SU-DHL-6 (cell line): ENCODE results near the gene RHBDL2.

ENCODE experiments used
- H2AFZ ChIP-seq: fragments of 200-600 bp; sonication (generic); 2 replicates; pipeline ENCODE4 v1.6.1; 2014; ENCODE audit warnings: low read depth, mild to moderate bottlenecking, moderate library complexity, mixed read lengths, antibody characterized with exemption, low read length; ENCODE audit not compliant: severe bottlenecking
- H3F3A ChIP-seq: fragments of 200-600 bp; shearing (Covaris generic); 2 replicates; pipeline ENCODE4 v1.6.0; 2016; ENCODE audit warnings: antibody characterized with exemption, mild to moderate bottlenecking; ENCODE audit not compliant: insufficient read depth
- H3K27ac ChIP-seq: fragments of 200-600 bp; sonication (generic); 2 replicates; pipeline ENCODE4 v1.5.1; 2016; ENCODE audit warnings: low read depth, mild to moderate bottlenecking, low read length, moderate library complexity, mixed read lengths
- H3K27me3 ChIP-seq: fragments of 200-600 bp; sonication (generic), shearing (Covaris generic); 2 replicates; pipeline ENCODE4 v1.6.0; 2014; ENCODE audit warnings: mild to moderate bottlenecking, low read length
- H3K36me3 ChIP-seq: fragments of 200-600 bp; sonication (generic); 2 replicates; pipeline ENCODE4 v1.6.1; 2014; ENCODE audit warnings: mild to moderate bottlenecking, low read length, mixed read lengths
- H3K4me2 ChIP-seq: fragments of 300-600, 200-600 bp; shearing (Covaris generic), sonication (generic); 2 replicates; pipeline ENCODE4 v1.6.0; 2014; ENCODE audit warnings: low read length, low read depth, mild to moderate bottlenecking; ENCODE audit not compliant: poor library complexity, severe bottlenecking
- H3K4me3 ChIP-seq: fragments of 200-600 bp; sonication (generic); 2 replicates; pipeline ENCODE4 v1.5.1; 2014; ENCODE audit warnings: antibody characterized with exemption, low read length, mild to moderate bottlenecking, mixed read lengths; ENCODE audit not compliant: insufficient read depth, poor library complexity, severe bottlenecking
- H3K79me2 ChIP-seq: fragments of 200-600 bp; sonication (generic); 2 replicates; pipeline ENCODE4 v1.6.1; 2014; ENCODE audit warnings: mild to moderate bottlenecking, low read length, moderate library complexity; ENCODE audit not compliant: insufficient read depth
- H3K9ac ChIP-seq: fragments of 200-600 bp; sonication (generic); 2 replicates; pipeline ENCODE4 v1.7.0; 2014; ENCODE audit warnings: mild to moderate bottlenecking, low read length
- H3K9me2 ChIP-seq: fragments of 200-600 bp; sonication (generic); replicated peaks from 2 replicates; pipeline ENCODE4 v1.6.1; 2014; ENCODE audit warnings: low read length; ENCODE audit not compliant: insufficient read depth
- H3K9me3 ChIP-seq: fragments of 200-600 bp; sonication (generic); 2 replicates; pipeline ENCODE4 v1.6.1; 2014; ENCODE audit warnings: low read length, mixed read lengths; ENCODE audit not compliant: insufficient read depth
- H4K20me1 ChIP-seq: fragments of 200-600 bp; sonication (generic); 2 replicates; pipeline ENCODE4 v1.6.1; 2014; ENCODE audit warnings: low read depth, mild to moderate bottlenecking, antibody characterized with exemption, low read length, moderate library complexity, mixed read lengths
- EZH2phosphoT487 ChIP-seq: fragments of 200-600 bp; sonication (generic), shearing (Covaris generic); conservative IDR thresholded peaks from 2 replicates; pipeline ENCODE4 v1.6.1; 2018; ENCODE audit warnings: mild to moderate bottlenecking, antibody characterized with exemption, low read length, moderate library complexity, mixed read lengths
- TF ChIP-seq, protein P1 (sequence below): fragments of 200-600 bp; sonication (generic); IDR thresholded peaks from one replicate; pipeline ENCODE4 v1.5.1; 2017; ENCODE audit warnings: antibody characterized with exemption, mild to moderate bottlenecking, low read length, moderate library complexity; ENCODE audit not compliant: insufficient read depth, poor library complexity, severe bottlenecking

The RHBDL2 gene

DNA sequence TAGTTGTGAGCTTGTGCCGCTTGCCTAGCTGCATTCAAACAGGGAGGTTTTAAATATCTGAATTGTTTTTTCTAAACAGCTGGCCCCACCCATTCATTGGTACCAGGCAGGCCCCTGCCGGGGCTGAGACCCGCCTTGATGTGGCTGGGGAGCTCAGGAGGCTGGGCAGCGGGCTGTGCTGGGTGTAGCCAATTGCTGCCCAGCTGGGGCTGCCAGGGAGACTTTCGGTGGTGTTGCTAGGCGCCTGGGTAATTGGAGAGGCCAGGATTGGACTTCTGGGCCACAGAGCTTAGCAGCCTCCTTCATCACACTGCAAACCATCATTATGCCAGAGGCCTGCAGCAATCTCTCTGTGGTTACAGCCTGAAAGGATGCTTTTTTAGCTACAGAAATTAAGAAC, 12.2 kb downstream of the RHBDL2 start:
- Histone ChIP-seq H4K20me1 (no peaks in the 10 kb centered on the region), H3K36me3 (no peaks in the 10 kb centered on the region), H3F3A (no peaks in the 10 kb centered on the region), H3K4me3 (no peak overlapping the region), H3K27ac (no peak overlapping the region), H2AFZ (no peak overlapping the region), H3K9me3 (no peaks in the 10 kb centered on the region), H3K27me3 (no peaks in the 10 kb centered on the region), H3K79me2 (no peaks in the 10 kb centered on the region), H3K9ac (no peak overlapping the region), H3K4me2 (no peak overlapping the region), H3K9me2 (no peaks in the 10 kb centered on the region)
- no peak for TF ChIP-seq EZH2phosphoT487
- TF ChIP-seq, protein P1, sequence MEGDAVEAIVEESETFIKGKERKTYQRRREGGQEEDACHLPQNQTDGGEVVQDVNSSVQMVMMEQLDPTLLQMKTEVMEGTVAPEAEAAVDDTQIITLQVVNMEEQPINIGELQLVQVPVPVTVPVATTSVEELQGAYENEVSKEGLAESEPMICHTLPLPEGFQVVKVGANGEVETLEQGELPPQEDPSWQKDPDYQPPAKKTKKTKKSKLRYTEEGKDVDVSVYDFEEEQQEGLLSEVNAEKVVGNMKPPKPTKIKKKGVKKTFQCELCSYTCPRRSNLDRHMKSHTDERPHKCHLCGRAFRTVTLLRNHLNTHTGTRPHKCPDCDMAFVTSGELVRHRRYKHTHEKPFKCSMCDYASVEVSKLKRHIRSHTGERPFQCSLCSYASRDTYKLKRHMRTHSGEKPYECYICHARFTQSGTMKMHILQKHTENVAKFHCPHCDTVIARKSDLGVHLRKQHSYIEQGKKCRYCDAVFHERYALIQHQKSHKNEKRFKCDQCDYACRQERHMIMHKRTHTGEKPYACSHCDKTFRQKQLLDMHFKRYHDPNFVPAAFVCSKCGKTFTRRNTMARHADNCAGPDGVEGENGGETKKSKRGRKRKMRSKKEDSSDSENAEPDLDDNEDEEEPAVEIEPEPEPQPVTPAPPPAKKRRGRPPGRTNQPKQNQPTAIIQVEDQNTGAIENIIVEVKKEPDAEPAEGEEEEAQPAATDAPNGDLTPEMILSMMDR = no peak

DNA sequence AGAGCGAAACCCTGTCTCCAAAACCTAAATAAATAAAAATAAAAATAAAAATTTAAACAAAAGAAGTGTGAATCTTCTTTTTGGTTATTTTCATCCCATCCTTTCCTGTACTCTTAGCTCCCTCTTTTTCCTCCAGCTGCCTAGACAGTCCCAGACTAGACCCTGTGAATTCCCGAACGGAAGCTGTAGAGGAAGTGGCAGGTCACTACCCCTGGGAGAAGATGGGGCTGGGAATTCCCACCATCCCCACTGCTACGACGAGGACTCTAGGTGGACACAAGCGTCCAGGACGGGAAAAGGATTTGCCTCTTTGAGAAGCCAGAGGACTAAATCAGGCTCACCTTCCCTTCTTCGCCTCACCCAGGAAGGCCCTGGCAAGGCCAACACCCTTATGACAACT, 12.6 kb downstream of the RHBDL2 start:
- Histone ChIP-seq H3K4me3 (no peak overlapping the region), H3K9ac (no peak overlapping the region), H3K27me3 (no peaks in the 10 kb centered on the region), H3K9me3 (no peaks in the 10 kb centered on the region), H2AFZ (no peak overlapping the region), H3K36me3 (no peaks in the 10 kb centered on the region), H3K9me2 (no peaks in the 10 kb centered on the region), H3F3A (no peaks in the 10 kb centered on the region), H3K27ac (no peak overlapping the region), H3K79me2 (no peaks in the 10 kb centered on the region), H3K4me2 (no peak overlapping the region), H4K20me1 (no peaks in the 10 kb centered on the region)
- no peak for TF ChIP-seq EZH2phosphoT487
- TF ChIP-seq, protein P1 = no peak

GRCh38 chr1:38926091-38926490, 15.5 kb downstream of the RHBDL2 start:
- no peak overlapping the region for H3K27ac ChIP-seq
- no peaks in the 10 kb centered on the region for H4K20me1 ChIP-seq
- H3K9me2 ChIP-seq = no peaks in the 10 kb centered on the region
- no peak overlapping the region for H3K4me3 ChIP-seq
- H2AFZ ChIP-seq = no peak overlapping the region
- no peaks in the 10 kb centered on the region for H3K36me3 ChIP-seq
- H3K9ac ChIP-seq = no peak overlapping the region
- H3K9me3 ChIP-seq = no peaks in the 10 kb centered on the region
- H3K4me2 ChIP-seq = no peak overlapping the region
- TF ChIP-seq EZH2phosphoT487 = no peak
- TF ChIP-seq, protein P1 = no peak
- H3F3A ChIP-seq = no peaks in the 10 kb centered on the region
- H3K79me2 ChIP-seq = no peaks in the 10 kb centered on the region
- no peaks in the 10 kb centered on the region for H3K27me3 ChIP-seq
